ENCODE results near the gene PHF12. TPM values are rescaled to one million over a fixed set of nuclear protein-coding genes. Genes with fewer than 3 reads are reported as not detected.
A peak's percentile ranks its signal among the peaks of the same experiment; 100 is the strongest.
"Not testable (repeated sequence)": the region's sequence is repeated elsewhere in the genome, so short reads cannot be mapped to it uniquely, and the experiment has no call there.

Gene PHF12
- total RNA-seq, 1 donor from 2014 or later, result 33.6 TPM

DNA sequence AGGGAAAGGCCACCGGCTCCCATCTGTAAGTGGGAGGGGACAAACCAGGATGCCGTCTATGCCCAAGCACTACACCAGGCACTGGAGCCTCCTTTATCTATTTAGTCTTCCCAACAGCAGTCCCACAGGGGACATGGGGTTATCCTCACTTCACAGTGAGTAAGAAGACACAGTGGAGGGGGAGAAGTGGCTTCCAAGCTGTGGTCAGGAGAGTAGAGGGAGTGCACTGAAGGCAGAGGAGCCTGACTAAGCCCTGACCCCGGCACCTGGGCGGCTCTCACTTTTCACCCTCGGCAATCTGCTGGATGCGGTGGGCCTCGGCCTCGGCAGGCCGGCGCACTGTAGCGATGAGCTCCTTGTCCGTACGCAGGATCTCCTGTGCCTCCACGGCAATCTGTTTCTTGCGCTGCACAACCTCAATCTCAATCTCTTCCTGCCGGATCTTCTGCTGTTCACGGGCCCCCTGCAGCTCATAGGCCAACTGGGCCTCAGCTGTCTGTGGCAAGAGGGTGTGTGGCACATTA lies 69.7 kb downstream of the PHF12 start:
- no peaks in the 10 kb centered on the region for H3K27me3 Mint-ChIP-seq (ENCODE audit: low read depth)
- no peak overlapping the region for H3K27ac Mint-ChIP-seq (ENCODE audit: unreplicated experiment)
- TF ChIP-seq, protein P1, sequence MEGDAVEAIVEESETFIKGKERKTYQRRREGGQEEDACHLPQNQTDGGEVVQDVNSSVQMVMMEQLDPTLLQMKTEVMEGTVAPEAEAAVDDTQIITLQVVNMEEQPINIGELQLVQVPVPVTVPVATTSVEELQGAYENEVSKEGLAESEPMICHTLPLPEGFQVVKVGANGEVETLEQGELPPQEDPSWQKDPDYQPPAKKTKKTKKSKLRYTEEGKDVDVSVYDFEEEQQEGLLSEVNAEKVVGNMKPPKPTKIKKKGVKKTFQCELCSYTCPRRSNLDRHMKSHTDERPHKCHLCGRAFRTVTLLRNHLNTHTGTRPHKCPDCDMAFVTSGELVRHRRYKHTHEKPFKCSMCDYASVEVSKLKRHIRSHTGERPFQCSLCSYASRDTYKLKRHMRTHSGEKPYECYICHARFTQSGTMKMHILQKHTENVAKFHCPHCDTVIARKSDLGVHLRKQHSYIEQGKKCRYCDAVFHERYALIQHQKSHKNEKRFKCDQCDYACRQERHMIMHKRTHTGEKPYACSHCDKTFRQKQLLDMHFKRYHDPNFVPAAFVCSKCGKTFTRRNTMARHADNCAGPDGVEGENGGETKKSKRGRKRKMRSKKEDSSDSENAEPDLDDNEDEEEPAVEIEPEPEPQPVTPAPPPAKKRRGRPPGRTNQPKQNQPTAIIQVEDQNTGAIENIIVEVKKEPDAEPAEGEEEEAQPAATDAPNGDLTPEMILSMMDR (IDR thresholded peaks at IDR 0.05), result no peak
- no peaks in the 10 kb centered on the region for H3K4me1 Mint-ChIP-seq (ENCODE audit: low read depth)
- H3K9me3 Mint-ChIP-seq (ENCODE audit: low read depth), result no peaks in the 10 kb centered on the region
- peaks cover 30% of the 10 kb centered on the region for H3K36me3 Mint-ChIP-seq (ENCODE audit: low read depth)
- H3K4me3 Mint-ChIP-seq (ENCODE audit: unreplicated experiment), result no peak overlapping the region
- DNase-seq (ENCODE audit: low spot score), result no peak

DNA sequence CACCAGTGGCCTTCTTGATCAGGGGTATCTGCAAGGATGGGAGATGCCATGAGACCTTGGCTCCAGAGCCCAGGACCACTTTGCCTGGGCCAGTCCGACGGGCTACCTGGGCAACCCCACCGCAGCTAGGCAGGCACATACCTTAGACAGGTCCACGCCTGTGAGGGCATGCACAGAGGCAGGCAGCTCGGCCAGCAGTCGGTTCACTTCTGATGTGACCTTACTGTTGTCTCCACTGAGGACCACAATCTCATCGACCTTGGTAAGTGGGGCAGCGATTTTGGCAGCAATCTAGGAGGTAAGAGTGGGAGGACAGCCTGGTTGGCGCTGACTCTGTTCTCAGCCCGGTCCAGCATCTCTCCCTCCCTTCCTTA lies 70.8 kb downstream of the PHF12 start:
- TF ChIP-seq, protein P1 (IDR thresholded peaks at IDR 0.05), result no peak
- no peak overlapping the region for H3K27ac Mint-ChIP-seq (ENCODE audit: unreplicated experiment)
- H3K27me3 Mint-ChIP-seq (ENCODE audit: low read depth), result no peaks in the 10 kb centered on the region
- no peak overlapping the region for H3K4me3 Mint-ChIP-seq (ENCODE audit: unreplicated experiment)
- no peak for DNase-seq (ENCODE audit: low spot score)
- no peaks in the 10 kb centered on the region for H3K4me1 Mint-ChIP-seq (ENCODE audit: low read depth)
- H3K9me3 Mint-ChIP-seq (ENCODE audit: low read depth), result no peaks in the 10 kb centered on the region
- H3K36me3 Mint-ChIP-seq (ENCODE audit: low read depth), result peaks cover 30% of the 10 kb centered on the region

DNA sequence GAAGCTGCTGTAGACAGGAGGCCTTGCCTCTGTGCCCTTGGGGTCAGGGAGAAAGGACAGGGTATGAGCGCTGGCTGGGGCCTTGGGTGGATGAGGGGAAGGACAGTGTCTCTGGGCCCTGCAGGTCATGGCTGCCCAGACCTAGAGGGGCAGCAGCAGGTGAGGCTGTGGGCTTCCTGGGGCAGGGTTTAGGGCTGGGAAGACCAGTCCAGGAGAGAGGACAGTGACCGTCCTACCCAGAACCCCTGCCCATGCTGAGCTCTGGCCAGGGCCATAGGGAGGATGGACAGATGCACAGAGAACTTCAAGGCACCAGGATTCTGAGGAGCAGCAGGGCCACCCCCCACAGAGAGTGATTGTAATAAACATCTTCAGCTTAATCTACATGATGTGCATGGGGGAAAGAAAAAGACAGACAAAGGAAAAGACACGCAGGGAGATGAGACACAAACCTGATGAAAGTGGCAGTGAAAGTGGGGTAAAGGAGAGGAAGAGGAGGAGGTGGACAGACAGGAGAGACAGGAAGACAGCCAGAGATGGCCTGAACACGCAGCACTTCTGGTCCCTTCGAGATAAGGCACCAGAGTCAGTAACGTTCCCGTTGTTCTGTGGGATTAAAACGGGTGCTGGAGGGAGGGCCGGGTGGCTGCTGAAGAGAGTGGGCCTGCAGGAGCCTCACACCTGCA lies 71.3 kb downstream of the PHF12 start:
- no peak overlapping the region for H3K4me3 Mint-ChIP-seq (ENCODE audit: unreplicated experiment)
- no peaks in the 10 kb centered on the region for H3K4me1 Mint-ChIP-seq (ENCODE audit: low read depth)
- no peak overlapping the region for H3K27ac Mint-ChIP-seq (ENCODE audit: unreplicated experiment)

DNA sequence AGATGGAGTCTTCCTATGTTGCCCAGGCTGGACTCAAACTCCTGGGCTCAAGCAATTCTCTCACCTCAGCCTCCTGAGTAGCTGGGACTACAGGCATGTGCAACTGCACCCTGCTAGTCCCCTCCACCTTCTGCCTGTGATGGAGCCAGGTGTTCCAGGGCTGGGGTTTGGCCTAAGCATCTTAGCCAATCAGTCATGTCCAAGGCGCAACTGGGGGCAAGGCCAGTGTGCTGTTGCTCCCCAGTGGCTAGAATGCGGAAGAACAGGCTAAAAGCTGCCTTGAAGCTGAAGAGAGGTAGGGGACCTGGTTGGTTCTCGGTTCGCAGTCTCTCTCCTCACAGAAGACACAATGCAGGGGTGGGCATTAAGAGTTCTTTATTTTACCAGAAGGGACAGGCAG lies 72.3 kb downstream of the PHF12 start:
- no peak for DNase-seq (ENCODE audit: low spot score)
- Mint-ChIP-seq H3K27me3 (ENCODE audit: low read depth) (no peaks in the 10 kb centered on the region), H3K4me3 (ENCODE audit: unreplicated experiment) (no peak overlapping the region), H3K27ac (ENCODE audit: unreplicated experiment) (no peak overlapping the region), H3K36me3 (ENCODE audit: low read depth) (peaks cover 25% of the 10 kb centered on the region), H3K9me3 (ENCODE audit: low read depth) (no peaks in the 10 kb centered on the region), H3K4me1 (ENCODE audit: low read depth) (no peaks in the 10 kb centered on the region)
- TF ChIP-seq, protein P1 (IDR thresholded peaks at IDR 0.05), result peak; percentile 69

More for the DNA sequence above, 71.3 kb downstream of the PHF12 start:
- DNase-seq (ENCODE audit: low spot score), result no peak
- H3K9me3 Mint-ChIP-seq (ENCODE audit: low read depth), result no peaks in the 10 kb centered on the region
- TF ChIP-seq, protein P1 (IDR thresholded peaks at IDR 0.05), result no peak
- peaks cover 26% of the 10 kb centered on the region for H3K36me3 Mint-ChIP-seq (ENCODE audit: low read depth)
- H3K27me3 Mint-ChIP-seq (ENCODE audit: low read depth), result no peaks in the 10 kb centered on the region

DNA sequence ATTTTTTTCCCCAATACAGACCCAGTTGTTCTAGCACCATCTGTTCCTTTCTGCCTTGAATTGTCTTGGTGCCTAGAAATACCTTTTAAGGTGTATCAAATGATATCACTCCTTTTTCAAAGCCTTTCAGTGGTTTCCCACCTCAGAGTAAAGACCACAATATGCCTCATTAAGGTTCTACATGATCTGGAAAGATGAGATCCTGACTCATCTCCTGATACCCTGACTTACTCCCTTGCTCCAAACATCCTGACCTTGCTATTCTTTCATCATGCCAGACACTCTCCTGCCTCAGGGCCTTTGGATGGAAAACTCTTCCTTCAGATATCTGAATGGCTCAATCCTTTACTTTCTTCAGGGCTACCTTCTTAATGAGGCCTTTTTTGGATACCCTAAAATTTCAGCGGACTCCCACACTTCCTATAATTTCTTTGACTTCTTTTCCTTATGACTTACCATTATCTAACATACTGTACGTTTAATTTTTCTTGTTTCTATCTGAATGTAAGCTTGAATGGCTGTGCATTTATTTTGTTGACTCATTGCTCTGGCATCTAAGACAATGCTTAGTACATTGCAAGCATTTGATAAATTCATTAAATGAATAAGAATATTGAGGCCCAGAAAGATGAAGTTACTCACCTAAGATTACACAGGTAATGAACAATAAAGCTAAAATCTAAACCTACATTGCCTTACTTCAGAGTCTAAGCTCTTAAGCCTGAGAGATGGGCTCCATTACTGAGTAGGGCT lies 73.0 kb downstream of the PHF12 start:
- H3K4me1 Mint-ChIP-seq (ENCODE audit: low read depth), result no peaks in the 10 kb centered on the region

DNA sequence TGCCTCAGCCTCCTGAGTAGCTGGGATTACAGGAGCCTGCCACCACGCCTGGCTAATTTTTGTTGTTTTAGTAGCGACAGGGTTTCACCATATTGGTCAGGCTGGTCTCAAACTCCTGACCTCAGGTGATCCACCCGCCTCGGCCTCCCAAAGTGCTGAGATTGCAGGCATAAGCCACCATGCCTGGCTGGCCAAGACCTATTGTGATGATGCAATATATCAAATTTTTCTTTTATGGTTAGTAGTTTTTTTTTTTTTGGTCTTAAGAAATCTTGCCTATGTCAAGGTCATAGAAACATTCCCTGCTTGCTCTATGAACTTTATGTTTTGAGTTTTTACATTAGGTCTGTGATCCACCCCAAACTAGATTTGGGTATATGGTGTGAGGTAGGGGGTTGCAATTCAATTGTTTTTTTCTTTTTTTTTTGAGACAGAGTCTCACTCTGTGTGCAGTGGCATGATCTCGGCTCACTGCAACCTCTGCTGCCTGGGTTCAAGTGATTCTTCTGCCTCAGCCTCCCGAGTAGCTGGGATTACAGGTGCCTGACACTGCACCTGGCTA lies 74.1 kb downstream of the PHF12 start:
- not testable (repeated sequence) for H3K27ac Mint-ChIP-seq (ENCODE audit: unreplicated experiment); H3K27me3 Mint-ChIP-seq (ENCODE audit: low read depth); H3K4me3 Mint-ChIP-seq (ENCODE audit: unreplicated experiment); H3K9me3 Mint-ChIP-seq (ENCODE audit: low read depth); H3K4me1 Mint-ChIP-seq (ENCODE audit: low read depth); DNase-seq (ENCODE audit: low spot score)
- H3K36me3 Mint-ChIP-seq (ENCODE audit: low read depth), result peaks cover 22% of the 10 kb centered on the region

More for the DNA sequence above, 73.0 kb downstream of the PHF12 start:
- peaks cover 25% of the 10 kb centered on the region for H3K36me3 Mint-ChIP-seq (ENCODE audit: low read depth)
- H3K4me3 Mint-ChIP-seq (ENCODE audit: unreplicated experiment), result no peak overlapping the region
- no peak overlapping the region for H3K27ac Mint-ChIP-seq (ENCODE audit: unreplicated experiment)
- no peaks in the 10 kb centered on the region for H3K9me3 Mint-ChIP-seq (ENCODE audit: low read depth)
- DNase-seq (ENCODE audit: low spot score), result no peak
- no peaks in the 10 kb centered on the region for H3K27me3 Mint-ChIP-seq (ENCODE audit: low read depth)
- TF ChIP-seq, protein P1 (IDR thresholded peaks at IDR 0.05), result no peak

Measured in chondrocyte (in vitro differentiated cells).